Common myeloid progenitor, CD34-positive (primary cell): Measurements from ENCODE around the gene RHO.
"Not testable (repeated sequence)": the region's sequence is repeated elsewhere in the genome, so short reads cannot be mapped to it uniquely, and the experiment has no call there.

ENCODE experiments used
- CTCF ChIA-PET: fragments of 350-600 bp; sonication (Branson Sonifier 250); formaldehyde crosslinking; loops from one replicate; lab custom pipeline; 2021; ENCODE audit warnings: antibody characterized with exemption; lab: Charles Lee
- POLR2A ChIA-PET: fragments of 350-600 bp; sonication (Branson Sonifier 250); formaldehyde crosslinking; loops from one replicate; lab custom pipeline; 2021; ENCODE audit warnings: antibody characterized with exemption; lab: Charles Lee
- DNase-seq, 3 donors: peaks; one replicate each; pipeline versions ENCODE4 v3.0.0 to v3.0.0-alpha.2; 2013
- H3K27ac ChIP-seq, 2 experiments: 1 replicate in 1 of 2; 2 replicates in 1 of 2; pipeline ENCODE4 v1.7.0; 2013; ENCODE audit warnings: inconsistent platforms in 2 of 2, low read length in 2 of 2, mild to moderate bottlenecking in 2 of 2, low read depth in 1 of 2, moderate library complexity in 1 of 2; ENCODE audit not compliant: severe bottlenecking in 2 of 2, insufficient read depth in 1 of 2, poor library complexity in 1 of 2
- H3K27me3 ChIP-seq, 5 experiments: replicated peaks in 2 of 5; 1 replicate in 3 of 5; 2 replicates in 2 of 5; pipeline versions ENCODE4 v1.6.1 to v1.7.0; 2013; ENCODE audit warnings: low read length in 4 of 5, mild to moderate bottlenecking in 2 of 5, moderate library complexity in 2 of 5, inconsistent platforms in 1 of 5; ENCODE audit not compliant: insufficient read depth in 5 of 5, control insufficient read depth in 4 of 5
- H3K36me3 ChIP-seq, 4 experiments: 1 replicate in 2 of 4; 2 replicates in 2 of 4; pipeline versions ENCODE4 v1.6.1 to v1.7.0; 2013; ENCODE audit warnings: low read length in 3 of 4, control low read depth in 1 of 4, mild to moderate bottlenecking in 1 of 4; ENCODE audit not compliant: control insufficient read depth in 4 of 4, insufficient read depth in 4 of 4
- H3K4me1 ChIP-seq, 4 experiments: 1 replicate in 3 of 4; 2 replicates in 1 of 4; pipeline versions ENCODE4 v1.6.1 to v1.7.1; 2013; ENCODE audit warnings: low read length in 3 of 4, mild to moderate bottlenecking in 3 of 4, control low read depth in 1 of 4, inconsistent platforms in 1 of 4, moderate library complexity in 1 of 4; ENCODE audit not compliant: control insufficient read depth in 4 of 4, insufficient read depth in 4 of 4; ENCODE audit errors: control extremely low read depth in 1 of 4
- H3K4me3 ChIP-seq, 7 experiments: 1 replicate in 4 of 7; 2 replicates in 3 of 7; pipeline versions ENCODE4 v1.5.1 to v1.7.0; 2013; ENCODE audit warnings: mild to moderate bottlenecking in 7 of 7, low read length in 6 of 7, moderate library complexity in 6 of 7, inconsistent platforms in 2 of 7, low read depth in 2 of 7, control low read depth in 1 of 7; ENCODE audit not compliant: insufficient read depth in 4 of 7, control insufficient read depth in 1 of 7; ENCODE audit errors: extremely low read depth in 1 of 7
- H3K9me3 ChIP-seq, 5 experiments: 1 replicate in 4 of 5; 2 replicates in 1 of 5; pipeline versions ENCODE4 v1.6.1 to v1.7.1; 2013; ENCODE audit warnings: low read length in 4 of 5, mild to moderate bottlenecking in 2 of 5, inconsistent platforms in 1 of 5, low read depth in 1 of 5, moderate library complexity in 1 of 5; ENCODE audit not compliant: control insufficient read depth in 4 of 5, insufficient read depth in 2 of 5; ENCODE audit errors: control extremely low read depth in 1 of 5
- WGBS: methylation state at CpG from one replicate; pipeline ENCODE4 v1.1.5; 2013; ENCODE audit not compliant: insufficient coverage; 5-methylcytosine and 5-hydroxymethylcytosine counted together

RHO gene

DNA sequence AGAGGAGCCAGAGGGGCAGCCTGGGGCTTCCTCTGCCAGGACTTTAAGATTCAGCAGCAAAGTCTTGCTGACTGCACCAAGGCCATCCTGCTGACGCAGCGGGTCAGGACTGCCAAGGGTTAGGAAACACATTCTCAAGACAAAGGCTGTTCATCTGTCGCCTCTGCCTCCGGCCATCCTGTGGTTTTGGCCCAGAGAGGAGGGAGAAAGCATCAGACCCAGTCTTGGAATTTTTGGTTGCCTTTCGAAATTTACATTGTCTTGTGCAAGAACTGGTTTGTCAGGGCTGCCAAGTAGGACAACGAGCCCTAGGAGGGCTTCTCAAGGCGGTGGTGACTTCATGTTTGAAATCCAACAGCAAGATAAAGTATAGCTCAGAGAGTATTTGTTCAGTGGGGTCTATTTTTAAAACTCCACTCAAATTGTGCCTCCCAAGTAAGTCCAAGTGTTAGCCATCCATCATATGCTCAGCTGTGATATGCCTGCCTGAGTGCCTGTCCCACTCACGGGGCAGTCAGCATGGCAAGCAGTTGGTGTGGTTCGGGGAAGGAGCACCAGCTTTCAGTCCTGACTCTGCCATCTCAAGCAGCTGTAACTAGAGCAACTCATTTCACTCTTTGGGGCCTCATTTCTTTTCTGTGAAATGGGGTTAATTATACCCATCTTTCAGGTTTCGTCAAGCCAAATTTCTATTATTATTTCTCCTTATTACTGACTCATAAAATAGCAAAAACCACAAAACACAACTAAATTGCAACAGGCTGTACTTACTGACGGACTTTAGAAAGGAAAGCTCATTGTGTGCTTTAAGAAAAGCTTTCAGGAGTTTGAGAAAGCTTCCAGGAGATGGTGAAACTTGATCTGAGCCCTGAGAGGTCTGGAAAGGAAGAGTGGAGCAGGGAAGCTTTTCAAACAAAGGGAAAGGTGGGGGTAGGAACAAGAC is 42.4 kb upstream of the RHO start:
- 100% methylated on average over 9 of the region's 11 CpGs for WGBS
- Histone ChIP-seq H3K36me3 (peaks cover 5 to 53% (median 19%) of the 10 kb centered on the region in 4 experiments), H3K4me1 (peaks cover 0 to 8% (median 4%) of the 10 kb centered on the region in 4 experiments), H3K9me3 (no peaks in the 10 kb centered on the region), H3K27ac (no peak overlapping the region), H3K27me3 (no peaks in the 10 kb centered on the region), H3K4me3 (no peak overlapping the region)
- POLR2A ChIA-PET: no interaction called here
- CTCF ChIA-PET: interaction anchor here (0.6 to 2.0 kb wide), 6 partner anchors 10 to 345 kb away, joined by 3 to 8 read pairs (median 4); no protein-coding TSS in a partner anchor
- no peak for DNase-seq

DNA sequence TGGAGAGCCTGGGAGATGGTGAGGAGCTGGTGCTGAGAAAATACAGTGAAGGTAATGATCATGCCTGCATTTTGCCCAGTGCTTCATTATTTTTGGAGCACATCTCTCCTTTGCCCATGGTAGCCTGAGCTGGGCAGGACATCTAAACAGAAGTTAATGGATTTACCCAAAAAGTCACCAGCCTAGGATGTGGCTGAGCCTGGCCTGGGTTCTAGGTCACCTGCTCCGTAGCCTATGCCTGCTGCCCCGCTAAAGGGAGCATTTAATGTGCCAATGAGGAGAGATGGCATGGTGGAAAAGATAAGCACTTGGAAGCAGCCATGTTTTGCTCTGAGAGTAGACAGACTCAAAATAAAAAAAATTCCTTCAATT is 41.8 kb upstream of the RHO start:
- POLR2A ChIA-PET: interaction anchor here (0.6 kb wide), 1 partner anchor 21 kb away, joined by 4 read pairs; no protein-coding TSS in a partner anchor
- no peak overlapping the region for H3K27ac ChIP-seq
- H3K9me3 ChIP-seq: no peaks in the 10 kb centered on the region
- peaks cover 5 to 53% (median 19%) of the 10 kb centered on the region in 4 experiments for H3K36me3 ChIP-seq
- H3K27me3 ChIP-seq: no peaks in the 10 kb centered on the region
- H3K4me3 ChIP-seq: no peak overlapping the region
- CTCF ChIA-PET: interaction anchor here (0.6 to 2.0 kb wide), 6 partner anchors 11 to 344 kb away, joined by 3 to 8 read pairs (median 4); no protein-coding TSS in a partner anchor
- no CpG with 5 or more reads among the region's 2 CpGs for WGBS
- no peak for DNase-seq
- H3K4me1 ChIP-seq: peaks cover 0 to 9% (median 4%) of the 10 kb centered on the region in 4 experiments

DNA sequence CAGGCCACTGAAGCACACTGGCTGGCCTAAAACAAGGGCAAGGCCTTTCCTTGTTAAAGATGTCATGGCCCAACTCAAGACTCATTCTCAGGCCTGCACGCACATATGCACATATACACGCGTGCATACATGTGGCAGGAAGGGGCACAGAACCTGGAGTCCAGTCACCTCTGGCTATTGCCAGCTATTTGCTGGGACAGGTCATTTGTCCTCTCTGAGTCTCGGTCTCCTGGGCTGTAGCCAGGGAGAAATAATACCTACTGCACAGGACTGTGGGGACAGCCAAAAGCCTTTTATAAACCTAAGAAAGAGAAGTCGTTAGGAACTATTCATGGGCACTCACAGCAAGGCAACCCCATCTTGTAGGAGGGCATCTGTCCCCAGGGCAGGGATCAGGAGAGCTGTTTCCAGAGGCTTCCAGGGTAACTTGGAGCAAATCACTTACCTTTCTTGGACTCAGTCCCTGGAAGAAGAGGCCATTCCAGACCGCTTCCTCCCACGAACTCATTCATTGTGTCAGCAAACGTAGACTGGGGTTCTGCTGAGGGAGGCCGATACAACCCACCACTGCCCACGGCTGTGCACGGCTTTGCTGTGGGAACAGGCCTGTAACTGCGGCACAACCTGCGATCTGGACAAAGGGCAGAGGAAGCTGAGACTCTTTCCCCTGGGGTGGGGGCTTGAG is 41.1 kb upstream of the RHO start:
- Histone ChIP-seq H3K9me3 (no peaks in the 10 kb centered on the region), H3K27ac (no peak overlapping the region), H3K4me3 (no peak overlapping the region), H3K27me3 (no peaks in the 10 kb centered on the region), H3K4me1 (peaks cover 0 to 9% (median 4%) of the 10 kb centered on the region in 4 experiments), H3K36me3 (peaks cover 5 to 53% (median 19%) of the 10 kb centered on the region in 4 experiments)
- 95% methylated on average over 13 of the region's 13 CpGs for WGBS
- ChIA-PET CTCF (interaction anchor here (0.6 to 2.0 kb wide), 4 partner anchors 11 to 344 kb away, joined by 3 to 8 read pairs (median 4); no protein-coding TSS in a partner anchor), POLR2A (interaction anchor here (0.6 kb wide), 1 partner anchor 22 kb away, joined by 4 read pairs; no protein-coding TSS in a partner anchor)
- no peak for DNase-seq

DNA sequence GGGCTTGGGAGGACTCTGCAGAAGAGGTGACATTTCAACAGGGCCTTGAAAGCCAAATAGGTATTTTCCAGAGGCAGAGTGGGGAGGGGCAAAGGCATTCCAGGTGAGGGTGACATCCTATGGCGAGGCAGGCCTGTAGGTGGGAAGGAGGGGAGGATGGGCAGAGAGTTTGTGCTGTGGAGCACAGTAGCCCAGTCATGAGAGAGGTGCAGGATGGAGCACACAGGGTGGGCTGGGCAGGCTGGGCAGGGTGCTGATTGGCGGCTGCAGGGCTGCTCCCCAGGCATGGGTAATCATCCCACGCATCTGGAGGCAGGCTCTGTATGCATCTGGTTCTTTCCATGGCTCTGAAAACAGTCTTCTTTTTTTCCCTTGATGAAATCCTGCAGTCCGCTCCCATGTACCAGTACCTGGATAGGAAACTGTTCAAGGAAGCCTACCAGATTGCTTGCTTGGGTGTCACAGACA is 40.5 kb upstream of the RHO start:
- 87% methylated on average over 2 of the region's 4 CpGs for WGBS
- DNase-seq, H3K27ac ChIP-seq, H3K4me1 ChIP-seq, H3K27me3 ChIP-seq, CTCF ChIA-PET, H3K4me3 ChIP-seq, H3K9me3 ChIP-seq, POLR2A ChIA-PET: not testable (repeated sequence)
- H3K36me3 ChIP-seq: peaks cover 5 to 49% (median 19%) of the 10 kb centered on the region in 4 experiments

DNA sequence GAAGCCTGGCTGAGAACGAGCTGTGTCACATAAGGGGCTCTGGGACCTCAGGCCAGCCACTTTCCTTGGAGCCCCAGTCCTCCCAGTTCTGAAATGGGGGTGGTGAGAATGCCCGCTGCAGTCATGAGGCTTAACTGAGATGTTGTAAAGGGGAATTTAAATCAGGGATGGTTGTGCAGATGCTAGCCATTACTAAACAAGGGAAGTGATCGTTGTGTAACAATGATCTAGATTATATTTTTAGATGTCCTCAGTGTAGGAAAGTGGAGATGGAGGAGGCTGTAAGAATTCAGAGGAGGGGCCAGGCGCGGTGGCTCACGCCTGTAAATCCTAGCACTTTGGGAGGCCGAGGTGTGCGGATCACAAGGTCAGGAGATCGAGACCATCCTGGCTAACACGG is 39.2 kb upstream of the RHO start:
- 100% methylated on average over 4 of the region's 10 CpGs for WGBS
- H3K9me3 ChIP-seq, H3K4me1 ChIP-seq, H3K4me3 ChIP-seq, POLR2A ChIA-PET, H3K27ac ChIP-seq, DNase-seq, H3K27me3 ChIP-seq: not testable (repeated sequence)
- H3K36me3 ChIP-seq: peaks cover 5 to 49% (median 18%) of the 10 kb centered on the region in 4 experiments
- CTCF ChIA-PET: interaction anchor here (0.7 to 3.5 kb wide), 11 partner anchors 13 to 449 kb away, joined by 3 to 17 read pairs (median 6); partner anchors contain the start of genes IFT122 and MBD4

DNA sequence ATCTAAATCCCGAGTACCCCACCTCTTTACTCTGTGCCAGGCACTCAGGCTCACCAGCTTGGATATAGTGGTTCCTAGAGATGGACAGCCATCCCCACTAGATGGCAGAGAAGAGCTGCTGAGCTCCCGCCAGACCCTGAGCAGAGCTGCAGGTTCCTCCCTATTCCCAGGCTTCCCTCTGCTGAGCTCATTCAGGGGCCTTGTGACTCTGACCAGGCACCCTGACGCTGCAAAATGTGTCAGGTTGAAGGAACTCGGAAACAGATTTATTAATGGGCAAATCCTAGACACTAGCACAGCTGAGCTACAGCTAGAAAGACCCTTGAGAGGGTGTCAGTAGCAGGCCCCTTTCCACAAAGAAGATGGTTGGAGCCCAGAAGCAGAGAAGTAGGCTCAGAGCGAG is 38.2 kb upstream of the RHO start:
- Histone ChIP-seq H3K4me3 (no peak overlapping the region), H3K27ac (no peak overlapping the region), H3K9me3 (no peaks in the 10 kb centered on the region), H3K36me3 (peaks cover 5 to 45% (median 15%) of the 10 kb centered on the region in 4 experiments), H3K27me3 (no peaks in the 10 kb centered on the region), H3K4me1 (peaks cover 0 to 9% (median 4%) of the 10 kb centered on the region in 4 experiments)
- ChIA-PET CTCF (interaction anchor here (0.6 to 3.5 kb wide), 41 partner anchors 10 to 452 kb away, joined by 3 to 17 read pairs (median 4); no protein-coding TSS in a partner anchor), POLR2A (no interaction called here)
- peak; percentile 73 to 85 (median 83) for DNase-seq
- 25% methylated on average over 4 of the region's 5 CpGs for WGBS
